Measurements from ENCODE around the gene GATD1.
"Not testable (repeated sequence)": the region's sequence is repeated elsewhere in the genome, so short reads cannot be mapped to it uniquely, and the experiment has no call there.

GATD1 gene

DNA sequence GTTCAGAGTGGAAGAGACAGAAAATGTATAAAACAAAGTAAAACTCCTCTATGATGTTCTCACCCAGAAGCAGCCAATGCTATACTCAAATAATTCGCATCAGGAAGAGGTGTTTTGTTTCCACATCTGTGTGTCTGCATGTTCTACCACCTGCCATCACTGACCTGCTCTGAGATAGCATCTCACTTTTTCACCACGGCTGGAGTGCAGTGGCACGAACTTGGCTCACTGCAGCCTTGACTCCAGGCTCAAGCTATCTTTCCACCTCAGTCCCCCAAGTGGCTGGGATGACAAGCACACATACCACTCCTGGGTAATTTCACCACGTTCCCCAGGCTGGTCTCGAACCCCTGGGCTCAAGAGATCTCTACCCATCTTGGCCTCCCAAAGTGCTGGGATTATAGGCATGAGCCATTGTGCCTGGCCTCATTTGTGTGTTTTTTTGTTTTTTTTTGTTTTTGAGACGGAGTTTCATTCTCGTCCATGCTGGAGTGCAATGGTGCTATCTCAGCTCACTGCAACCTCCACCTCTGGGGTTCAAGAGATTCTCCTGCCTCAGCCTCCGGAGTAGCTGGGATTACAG is 15.7 kb downstream of the GATD1 start:
- no peak for FAIRE-seq

DNA sequence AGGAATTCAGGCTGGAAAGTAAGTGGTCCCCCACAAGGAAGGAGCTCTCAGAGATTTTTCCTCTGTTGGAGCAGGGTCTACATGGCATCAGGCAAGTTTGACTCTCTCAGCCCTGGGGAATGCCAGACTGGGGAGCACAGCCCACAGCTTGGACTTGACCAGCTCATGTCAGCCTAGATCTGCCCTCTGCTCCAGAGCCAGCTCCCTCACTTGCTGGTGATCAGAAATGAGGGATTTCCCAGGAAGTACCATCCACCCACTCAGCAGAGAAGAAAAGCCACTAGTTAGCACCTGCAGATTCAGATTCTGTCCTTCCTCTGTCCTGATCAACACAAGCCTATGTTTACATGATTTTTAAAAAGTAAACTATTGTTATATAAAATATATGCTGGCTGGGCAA is 17.1 kb downstream of the GATD1 start:
- FAIRE-seq: no peak

DNA sequence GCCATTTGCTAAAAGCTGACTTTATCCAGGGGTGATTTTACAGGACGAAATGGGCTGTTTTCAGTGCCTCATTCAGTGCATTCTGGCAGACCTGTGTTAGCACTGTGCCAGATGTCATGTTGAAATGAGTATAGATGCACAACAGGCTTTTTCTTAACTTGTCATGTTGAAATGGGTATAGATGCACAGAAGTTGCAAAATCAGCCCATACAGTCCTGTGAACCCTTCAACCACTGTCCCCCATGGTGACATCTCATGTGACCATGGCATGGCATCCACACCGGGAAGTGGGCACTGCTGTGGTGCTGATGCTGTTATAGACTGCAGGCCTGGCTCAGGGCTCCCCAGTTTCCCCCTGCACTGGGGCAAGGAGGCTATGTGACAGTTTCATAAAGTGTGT is 27.6 kb downstream of the GATD1 start:
- FAIRE-seq: no peak

DNA sequence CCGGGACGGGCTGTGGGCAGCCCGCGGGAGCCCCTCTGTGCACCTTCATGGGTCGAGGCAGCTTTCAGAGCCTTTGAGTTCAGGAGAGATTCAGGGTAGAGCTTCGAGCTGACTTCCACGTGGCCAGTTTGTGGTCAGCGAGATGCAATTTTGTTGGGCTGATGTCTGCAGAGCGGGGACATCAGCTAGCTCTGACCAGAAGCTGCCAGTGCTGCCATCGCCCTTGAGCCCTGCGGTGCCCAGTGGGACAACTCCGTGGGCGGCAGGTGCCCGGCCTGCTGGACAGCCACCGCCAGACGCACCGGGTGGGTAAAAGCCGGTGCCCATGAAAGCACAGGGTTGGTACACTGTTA is 29.3 kb downstream of the GATD1 start:
- no peak for FAIRE-seq

DNA sequence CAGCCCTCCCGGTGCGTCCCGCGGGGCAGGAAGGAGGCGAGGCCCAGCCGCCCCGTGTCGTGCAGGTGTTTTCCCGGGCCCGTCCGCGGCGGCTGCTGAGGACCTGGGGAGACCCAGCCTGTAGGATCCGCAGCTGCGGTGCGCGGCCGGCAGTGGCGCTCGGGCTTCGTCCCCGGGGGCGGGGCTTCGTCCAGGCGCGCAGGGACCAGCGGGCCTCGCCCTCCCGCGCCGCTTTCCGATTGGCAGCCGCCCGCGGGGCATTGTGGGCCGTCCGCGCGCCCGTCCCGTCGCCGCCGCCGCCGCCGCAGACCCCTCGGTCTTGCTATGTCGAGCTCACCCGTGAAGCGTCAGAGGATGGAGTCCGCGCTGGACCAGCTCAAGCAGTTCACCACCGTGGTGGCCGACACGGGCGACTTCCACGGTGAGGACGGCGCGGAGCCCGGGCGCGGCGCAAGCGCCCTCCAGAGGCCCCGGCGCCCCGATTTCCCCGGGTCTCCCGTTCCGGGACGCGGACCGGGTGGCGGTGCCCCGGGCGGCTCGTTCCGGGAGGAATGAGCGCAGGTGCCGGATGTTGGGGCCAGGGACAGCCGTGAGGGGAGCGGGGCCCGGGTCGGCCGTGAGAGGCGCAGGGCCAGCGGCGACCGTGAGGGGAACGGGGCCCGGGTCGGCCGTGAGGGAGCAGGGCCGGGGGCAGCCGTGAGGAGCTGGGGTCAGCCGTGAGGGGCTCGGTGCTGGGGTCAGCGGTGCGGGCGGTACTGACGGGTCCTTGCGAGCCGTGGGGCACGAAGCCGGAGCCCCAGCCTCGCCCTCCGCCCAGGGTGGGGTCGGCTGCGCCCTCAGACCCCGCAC is 29.9 kb downstream of the GATD1 start, which contains the start of gene TALDO1:
Gene TALDO1 (plus strand): TSS at position 307 of the 849 bp plus-strand sequence. CDS start 18 bp downstream, at position 325.
- no peak for FAIRE-seq

DNA sequence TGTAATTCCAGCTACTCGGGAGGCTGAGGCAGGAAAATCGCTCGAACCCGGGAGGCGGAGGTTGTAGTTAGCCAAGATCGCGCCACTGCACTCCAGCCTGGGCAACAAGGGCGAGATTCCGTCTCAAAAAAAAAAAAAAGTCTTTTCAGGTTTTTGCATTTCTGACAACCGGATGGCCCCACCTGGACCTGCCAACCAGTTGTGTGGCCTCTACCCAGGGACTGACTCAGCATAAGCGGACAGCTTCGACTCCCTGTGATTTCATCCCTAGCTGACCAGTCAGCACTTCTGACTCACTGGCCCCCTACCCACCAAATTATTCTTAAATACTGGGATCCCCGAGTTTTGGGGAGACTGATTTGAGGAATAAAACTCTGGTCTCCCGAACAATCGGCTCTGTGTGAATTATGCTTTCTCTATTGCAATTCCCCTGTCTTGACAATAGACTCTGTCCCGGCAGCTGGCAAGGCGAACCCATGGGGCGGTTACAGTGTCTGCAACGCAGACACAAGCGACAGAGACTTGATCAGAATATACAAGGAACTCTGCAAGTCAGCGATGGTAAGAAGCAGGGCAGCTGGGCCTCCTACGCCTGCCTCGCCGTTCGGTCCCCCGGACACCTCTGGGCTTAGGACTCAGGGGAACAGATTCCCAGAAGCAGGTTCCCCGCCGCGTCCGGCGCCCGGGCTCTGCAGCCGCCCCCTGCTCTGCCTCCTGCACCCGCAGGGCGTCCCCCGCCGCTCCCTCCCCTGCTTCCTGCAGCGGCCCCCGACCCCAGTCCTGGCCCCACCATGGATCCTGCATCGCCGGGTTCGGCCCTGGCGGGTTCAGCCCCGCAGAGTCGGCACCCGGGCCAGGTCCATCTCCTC is 30.8 kb downstream of the GATD1 start:
- FAIRE-seq: no peak

DNA sequence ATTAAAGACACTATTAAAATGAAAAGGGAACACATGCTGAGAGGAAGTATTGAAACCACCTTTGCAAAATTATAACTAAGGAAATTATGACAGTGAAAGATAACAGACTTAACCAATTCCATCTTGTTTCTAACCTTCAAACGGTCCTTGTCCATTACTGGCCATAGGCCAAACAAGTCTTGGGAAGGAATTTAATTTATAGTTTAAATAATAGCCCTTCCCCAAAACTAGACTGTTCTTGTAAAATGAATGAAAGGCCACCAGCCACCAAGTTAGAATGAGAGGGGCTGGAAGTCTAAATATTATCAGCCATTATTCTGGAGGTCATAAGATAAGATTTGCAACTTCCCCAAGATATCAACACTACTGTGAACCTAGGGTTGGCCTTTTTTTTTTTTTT is 31.9 kb downstream of the GATD1 start:
- FAIRE-seq: no peak

DNA sequence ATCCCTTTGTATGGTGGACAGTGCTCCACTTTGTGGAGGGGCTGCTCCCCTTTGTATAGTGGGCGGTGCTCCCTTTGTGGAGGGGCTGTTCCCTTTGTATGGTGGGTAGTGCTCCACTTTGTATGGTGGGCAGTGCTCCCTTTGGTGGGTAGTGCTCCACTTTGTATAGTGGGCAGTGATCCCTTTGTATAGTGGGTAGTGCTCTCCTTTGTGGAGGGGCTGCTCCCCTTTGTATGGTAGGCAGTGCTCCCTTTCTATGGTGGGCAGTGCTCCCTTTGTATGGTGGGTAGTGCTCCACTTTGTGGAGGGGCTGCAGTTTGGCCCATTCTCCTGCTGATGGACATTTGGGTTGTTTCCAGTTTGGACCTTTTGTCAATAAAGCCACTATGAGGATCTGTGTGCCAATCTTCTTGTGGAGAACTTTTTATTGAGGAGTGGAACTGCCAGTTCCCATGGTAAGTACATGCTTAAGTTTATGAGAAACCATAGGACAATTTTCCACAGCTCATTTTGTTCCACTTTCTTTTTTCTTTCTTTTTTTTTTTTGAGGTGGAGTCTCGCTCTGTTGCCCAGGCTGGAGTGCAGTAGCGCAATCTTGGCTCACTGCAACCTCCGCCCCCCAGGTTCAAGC is 34.6 kb downstream of the GATD1 start:
- no peak for FAIRE-seq

DNA sequence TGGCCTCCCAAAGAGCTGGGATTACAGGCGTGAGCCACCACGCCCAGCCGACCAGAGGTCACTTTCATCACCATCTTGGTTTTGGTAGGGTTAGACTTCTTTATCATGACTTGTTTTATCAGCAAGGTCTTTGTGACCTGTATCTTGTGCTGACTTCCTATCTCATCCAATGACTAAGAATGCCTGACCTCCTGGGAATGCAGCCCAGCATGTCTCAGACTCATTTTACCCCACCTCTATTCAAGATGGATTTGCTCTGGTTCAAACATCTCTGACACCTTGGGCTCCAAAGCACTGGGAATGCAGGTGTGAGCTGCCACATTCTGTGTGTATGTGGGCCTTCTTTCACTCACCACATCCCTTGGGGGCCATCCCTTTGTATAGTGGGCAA is 35.1 kb downstream of the GATD1 start:
- FAIRE-seq: no peak

DNA sequence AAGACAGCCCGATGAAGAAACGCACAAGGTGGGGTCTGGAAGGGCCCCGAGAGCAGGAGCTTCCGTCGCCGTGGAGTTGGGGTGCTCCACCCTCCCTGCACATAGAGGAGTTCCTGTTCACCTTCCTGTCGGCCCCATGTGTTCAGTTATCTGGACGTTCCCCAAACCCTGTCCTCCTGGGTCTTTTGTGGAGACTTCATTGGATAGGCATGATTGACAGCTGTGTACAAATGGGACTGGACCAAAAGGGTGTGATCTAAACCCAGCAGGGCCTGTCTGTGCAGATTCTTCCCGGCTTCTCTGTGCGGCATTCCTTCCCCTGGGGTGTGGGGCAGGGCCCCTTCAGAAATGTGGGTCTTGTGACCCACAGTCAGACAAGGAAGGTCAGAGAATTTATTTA is 39.4 kb downstream of the GATD1 start:
- FAIRE-seq: not testable (repeated sequence)

DNA sequence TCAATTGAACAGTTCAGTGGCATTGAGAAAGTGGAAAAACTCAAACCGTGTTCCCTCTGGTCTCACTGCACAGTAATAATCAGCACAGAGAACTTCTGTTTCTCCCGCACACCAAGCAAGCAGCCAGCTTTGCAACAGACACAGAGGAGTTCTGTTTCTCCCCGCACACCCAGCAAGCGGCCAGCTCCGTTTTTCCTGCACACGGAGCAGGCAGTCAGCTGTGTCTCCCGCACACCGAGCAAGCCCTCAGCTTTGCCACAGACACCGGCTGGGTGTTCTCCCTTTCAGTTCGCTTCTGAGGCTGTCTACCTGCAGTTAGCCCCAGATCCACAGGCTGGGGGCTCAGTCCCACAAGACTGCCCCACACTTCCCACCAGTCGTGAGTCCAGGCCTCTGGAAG is 39.9 kb downstream of the GATD1 start:
- no peak for FAIRE-seq

DNA sequence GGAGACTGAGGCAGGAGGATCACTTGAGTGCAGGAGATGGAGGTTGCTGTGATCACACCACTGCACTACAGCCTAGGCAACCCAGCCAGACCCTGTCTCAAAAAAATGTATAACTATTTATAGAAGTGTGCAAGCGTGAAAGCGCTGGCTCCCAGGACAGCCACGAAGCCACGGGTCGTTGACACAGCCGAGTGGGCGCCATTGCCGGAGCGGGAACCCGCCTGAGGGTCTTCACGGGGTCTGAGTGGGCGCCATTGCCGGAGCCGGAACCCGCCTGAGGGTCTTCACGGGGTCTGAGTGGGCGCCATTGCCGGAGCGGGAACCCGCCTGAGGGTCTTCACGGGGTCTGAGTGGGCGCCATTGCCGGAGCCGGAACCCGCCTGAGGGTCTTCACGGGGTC is 42.7 kb downstream of the GATD1 start:
- not testable (repeated sequence) for FAIRE-seq

DNA sequence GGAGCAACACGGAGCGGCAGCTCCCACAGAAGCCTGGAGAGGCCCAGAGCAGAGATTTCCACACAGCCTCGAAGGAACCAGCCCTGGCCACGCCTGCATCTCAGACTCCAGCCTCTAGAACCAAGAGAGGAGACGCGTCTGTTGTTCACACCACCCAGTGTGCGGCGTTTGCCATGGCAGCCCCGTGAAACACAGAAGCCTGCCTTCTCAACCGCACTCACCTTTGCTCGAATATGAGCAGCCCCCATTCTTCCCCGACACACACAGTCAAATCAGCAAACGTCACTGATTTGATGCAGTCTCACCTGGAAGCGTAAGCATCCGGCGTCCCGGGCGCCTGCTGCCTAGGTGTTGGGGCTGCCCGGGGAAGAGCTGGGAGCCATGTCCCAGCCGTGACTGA is 44.2 kb downstream of the GATD1 start:
- no peak for FAIRE-seq

DNA sequence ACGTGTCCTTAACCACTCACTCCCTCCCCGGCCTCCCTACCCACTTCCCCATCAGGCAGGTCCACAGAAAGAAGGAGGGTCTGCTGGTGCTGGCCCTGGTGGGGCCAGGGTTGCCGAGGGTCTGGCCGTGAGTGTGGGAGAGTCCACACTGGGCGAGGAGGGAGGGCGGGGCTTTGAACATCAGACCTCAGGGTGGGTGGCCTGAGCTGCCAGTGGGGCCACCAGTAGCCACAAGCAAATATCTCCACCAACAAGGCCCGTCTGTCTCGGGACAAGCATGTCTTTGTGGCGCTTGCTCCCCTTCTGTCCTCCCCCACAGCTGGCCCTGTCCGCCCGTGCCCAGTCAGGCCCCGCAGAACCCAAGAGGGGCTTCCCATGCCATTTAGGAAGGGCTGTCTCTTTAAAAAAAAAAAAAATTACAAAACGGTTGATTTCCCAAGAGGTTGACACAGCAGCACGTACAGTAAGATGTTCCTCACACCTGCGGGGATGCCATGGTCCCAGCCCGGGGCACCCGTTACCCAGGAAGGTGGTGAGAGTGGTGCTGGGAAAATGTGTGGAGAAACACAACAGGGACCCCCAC is 47.7 kb downstream of the GATD1 start:
- FAIRE-seq: no peak

DNA sequence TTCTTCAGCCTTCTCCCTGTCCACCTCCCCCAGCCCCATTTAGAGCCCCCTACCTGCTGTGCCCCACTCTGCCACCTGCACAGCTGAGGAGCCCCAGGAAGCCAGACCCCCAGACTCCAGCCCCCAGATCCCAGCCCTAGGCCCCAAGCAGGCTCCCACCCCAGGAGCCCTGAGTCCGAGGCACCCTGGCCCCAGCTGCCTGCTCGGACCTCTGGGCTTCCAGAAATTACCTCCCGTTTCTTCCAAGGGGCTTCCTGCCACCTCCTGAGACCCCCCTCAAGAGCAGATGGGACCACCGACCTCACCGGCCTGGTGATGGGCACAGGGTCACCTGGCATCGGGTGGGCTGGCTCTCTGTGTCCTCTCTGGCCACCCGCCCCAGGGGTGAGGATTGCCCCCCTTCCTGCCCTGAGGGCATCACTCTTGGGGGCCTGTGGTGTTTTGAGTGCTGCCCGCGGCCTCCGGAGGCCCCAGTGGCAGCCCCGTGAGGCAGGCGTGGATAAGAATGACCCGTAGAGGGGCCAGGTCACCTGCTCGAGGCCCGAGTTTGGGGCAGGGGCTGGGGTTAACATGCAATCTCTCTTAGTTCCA is 48.3 kb downstream of the GATD1 start:
- FAIRE-seq: no peak

DNA sequence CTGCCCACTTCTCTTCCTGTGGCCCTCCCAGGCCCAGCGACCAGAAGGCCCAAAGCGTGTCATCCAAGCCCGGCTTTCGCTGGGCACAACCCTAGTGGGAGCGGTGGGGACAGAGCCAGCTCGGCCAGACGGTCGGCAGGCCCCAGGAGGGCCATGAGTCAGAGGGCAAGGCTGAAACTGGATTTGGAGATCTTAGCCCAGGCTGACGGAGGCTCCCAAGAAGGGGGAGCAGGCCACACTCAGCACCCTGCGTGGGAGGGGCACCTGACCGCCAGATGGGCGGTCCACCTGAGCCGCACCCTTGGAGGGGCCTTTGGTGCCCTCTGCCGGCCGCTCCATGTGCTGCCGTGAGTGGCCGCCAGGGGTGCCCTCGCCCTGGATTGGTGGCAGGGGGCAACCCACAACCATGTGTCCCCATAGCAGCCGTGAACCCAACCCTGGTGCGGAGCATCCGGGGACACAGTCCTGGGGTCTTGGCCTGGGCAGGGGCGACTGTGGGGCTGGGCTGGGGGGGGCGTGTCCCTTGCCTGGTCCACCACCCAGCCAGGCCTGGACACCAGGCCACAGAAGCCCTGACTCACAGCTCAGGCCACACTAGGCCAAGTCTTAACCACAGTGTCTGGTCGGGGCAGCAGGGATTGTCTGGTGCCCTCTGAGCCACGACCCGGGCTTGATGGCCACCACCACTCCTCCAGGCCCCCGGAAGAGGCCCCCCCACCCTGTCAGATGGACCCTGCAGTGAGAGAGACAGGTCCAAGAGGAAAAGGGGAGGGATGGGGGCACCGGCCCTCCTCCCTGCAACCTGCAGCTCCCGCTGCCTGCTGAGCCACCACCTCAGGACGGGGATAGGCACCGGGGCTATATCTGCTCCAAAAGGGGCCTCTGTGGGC is 49.2 kb downstream of the GATD1 start:
- no peak for FAIRE-seq

DNA sequence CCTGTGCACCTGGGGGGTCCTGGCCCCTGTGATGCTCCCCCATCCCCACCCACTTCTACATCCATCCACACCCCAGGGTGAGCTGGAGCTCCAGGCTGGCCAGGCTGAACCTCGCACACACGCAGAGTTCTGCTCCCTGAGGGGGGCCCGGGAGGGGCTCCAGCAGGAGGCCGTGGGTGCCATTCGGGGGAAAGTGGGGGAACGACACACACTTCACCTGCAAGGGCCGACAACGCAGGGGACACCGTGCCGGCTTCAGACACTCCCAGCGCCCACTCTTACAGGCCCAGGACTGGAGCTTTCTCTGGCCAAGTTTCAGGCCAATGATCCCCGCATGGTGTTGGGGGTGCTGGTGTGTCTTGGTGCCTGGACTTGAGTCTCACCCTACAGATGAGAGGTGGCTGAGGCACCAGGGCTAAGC is 50.0 kb downstream of the GATD1 start:
- no peak for FAIRE-seq

DNA sequence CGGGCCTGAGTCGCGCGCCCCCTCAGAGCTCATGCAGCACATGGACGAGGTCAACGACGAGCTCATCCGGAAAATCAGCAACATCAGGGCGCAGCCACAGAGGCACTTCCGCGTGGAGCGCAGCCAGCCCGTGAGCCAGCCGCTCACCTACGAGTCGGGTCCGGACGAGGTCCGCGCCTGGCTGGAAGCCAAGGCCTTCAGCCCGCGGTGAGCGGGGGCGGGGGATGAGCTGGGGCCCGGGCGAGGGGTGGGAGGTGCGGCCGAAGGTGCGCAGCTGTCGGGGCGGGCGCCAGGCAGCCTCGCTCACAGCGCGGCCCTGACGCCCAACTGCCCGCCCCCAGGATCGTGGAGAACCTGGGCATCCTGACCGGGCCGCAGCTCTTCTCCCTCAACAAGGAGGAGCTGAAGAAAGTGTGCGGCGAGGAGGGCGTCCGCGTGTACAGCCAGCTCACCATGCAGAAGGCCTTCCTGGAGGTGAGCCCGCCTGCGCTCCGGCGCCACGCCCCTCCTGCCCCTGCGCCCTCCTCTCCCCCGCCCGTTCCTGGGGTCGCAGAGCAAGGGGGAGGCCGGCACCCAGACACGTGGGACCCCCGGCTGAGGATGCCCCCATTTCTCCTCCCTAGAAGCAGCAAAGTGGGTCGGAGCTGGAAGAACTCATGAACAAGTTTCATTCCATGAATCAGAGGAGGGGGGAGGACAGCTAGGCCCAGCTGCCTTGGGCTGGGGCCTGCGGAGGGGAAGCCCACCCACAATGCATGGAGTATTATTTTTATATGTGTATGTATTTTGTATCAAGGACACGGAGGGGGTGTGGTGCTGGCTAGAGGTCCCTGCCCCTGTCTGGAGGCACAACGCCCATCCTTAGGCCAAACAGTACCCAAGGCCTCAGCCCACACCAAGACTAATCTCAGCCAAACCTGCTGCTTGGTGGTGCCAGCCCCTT is 50.7 kb downstream of the GATD1 start:
- FAIRE-seq: no peak

DNA sequence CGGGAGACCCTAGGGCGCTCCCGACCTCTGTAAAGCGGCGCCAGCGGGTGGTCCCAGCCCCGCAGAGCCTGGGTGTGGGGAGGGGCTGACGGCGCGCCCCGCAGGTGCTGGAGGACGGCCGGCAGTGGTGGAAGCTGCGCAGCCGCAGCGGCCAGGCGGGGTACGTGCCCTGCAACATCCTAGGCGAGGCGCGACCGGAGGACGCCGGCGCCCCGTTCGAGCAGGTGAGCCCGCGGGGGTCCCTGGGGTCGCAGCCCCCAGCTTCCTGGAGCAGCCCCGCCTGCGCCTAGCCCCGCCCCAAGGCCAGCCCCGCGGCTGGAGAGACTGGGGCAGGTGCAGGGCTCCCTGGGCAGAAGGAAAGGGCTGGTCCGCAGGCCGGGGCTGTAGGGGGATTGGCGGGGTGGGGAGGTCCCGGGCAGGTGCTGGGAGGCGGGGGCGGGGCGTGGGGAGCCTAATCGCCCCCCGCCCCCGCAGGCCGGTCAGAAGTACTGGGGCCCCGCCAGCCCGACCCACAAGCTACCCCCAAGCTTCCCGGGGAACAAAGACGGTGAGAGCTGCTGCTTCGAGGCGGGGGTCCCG is 51.6 kb downstream of the GATD1 start:
- no peak for FAIRE-seq

Data from colon (tissue), 2 donors.